IMR-90 (cell line): Measurements from ENCODE around the gene BSCL2. TPM values are rescaled to one million over a fixed set of nuclear protein-coding genes. Genes with fewer than 3 reads are reported as not detected.
A peak's percentile ranks its signal among the peaks of the same experiment; 100 is the strongest.
"Not testable (repeated sequence)": the region's sequence is repeated elsewhere in the genome, so short reads cannot be mapped to it uniquely, and the experiment has no call there.

Experiments
- ATAC-seq: fragments of 200-7000 bp; cut with Tn5 transposase; 2 replicates; pipeline ENCODE4 v1.9.1; 2020; ENCODE audit warnings: low read depth, mild to moderate bottlenecking, moderate library complexity
- BruUV-seq: library from RNA; stranded (reverse); fragments of 400-500 nt; replicated peaks from 2 replicates; lab custom pipeline; 2021; lab: Mats Ljungman, UMichigan
- CTCF ChIA-PET: fragments of 300-600 bp; formaldehyde crosslinking; extraction: SDS; loops from one replicate; lab custom pipeline; 2021; ENCODE audit warnings: antibody characterized with exemption; lab: Yijun Ruan, JAX
- POLR2A ChIA-PET: fragments of 300-600 bp; sonication (Branson Sonifier 250); formaldehyde crosslinking; loops from one replicate; lab custom pipeline; 2022; ENCODE audit warnings: antibody characterized with exemption; ENCODE audit not compliant: unreplicated experiment; lab: Charles Lee
- DNase-seq: peaks from one replicate; pipeline ENCODE4 v3.0.0; 2013
- H2AFZ ChIP-seq: replicated peaks from 2 replicates; pipeline ENCODE3; 2013; ENCODE audit warnings: low read length, mild to moderate bottlenecking; ENCODE audit not compliant: poor library complexity
- H2AK5ac ChIP-seq: 2 replicates; pipeline ENCODE4 v1.6.1; 2013; ENCODE audit warnings: low read depth, low read length, inconsistent platforms
- H2AK9ac ChIP-seq: replicated peaks from 2 replicates; pipeline ENCODE3; 2013; ENCODE audit warnings: mild to moderate bottlenecking, low read depth, low read length, moderate library complexity; ENCODE audit not compliant: poor library complexity
- H2BK120ac ChIP-seq: 2 replicates; pipeline ENCODE4 v1.6.1; 2013; ENCODE audit warnings: low read depth, low read length, inconsistent platforms
- H2BK15ac ChIP-seq: 3 replicates; pipeline ENCODE4 v1.6.1; 2013; ENCODE audit warnings: low read depth, low read length, inconsistent platforms
- H2BK20ac ChIP-seq: 2 replicates; pipeline ENCODE4 v1.6.1; 2013; ENCODE audit warnings: low read depth, mild to moderate bottlenecking, inconsistent platforms, low read length, moderate library complexity
- H2BK5ac ChIP-seq: 2 replicates; pipeline ENCODE4 v1.6.1; 2013; ENCODE audit warnings: mild to moderate bottlenecking, low read depth, low read length, inconsistent platforms; ENCODE audit not compliant: poor library complexity, severe bottlenecking
- H3K14ac ChIP-seq: replicated peaks from 2 replicates; pipeline ENCODE4 v1.6.1; 2013; ENCODE audit warnings: low read depth, low read length, inconsistent platforms
- H3K18ac ChIP-seq: 2 replicates; pipeline ENCODE4 v1.6.1; 2013; ENCODE audit warnings: low read depth, low read length, control low read depth
- H3K23ac ChIP-seq: 2 replicates; pipeline ENCODE4 v1.6.1; 2013; ENCODE audit warnings: low read depth, low read length, inconsistent platforms
- H3K27ac ChIP-seq: 2 replicates; pipeline ENCODE4 v1.5.1; 2013; ENCODE audit warnings: mild to moderate bottlenecking, control low read depth, low read length; ENCODE audit not compliant: insufficient read depth
- H3K27me3 ChIP-seq: 2 replicates; pipeline ENCODE4 v1.6.1; 2013; ENCODE audit warnings: low read length; ENCODE audit not compliant: control insufficient read depth, insufficient read depth
- H3K36me3 ChIP-seq: 2 replicates; pipeline ENCODE4 v1.6.1; 2013; ENCODE audit warnings: low read length, mixed read lengths; ENCODE audit not compliant: control insufficient read depth, insufficient read depth
- H3K4ac ChIP-seq: 2 replicates; pipeline ENCODE4 v1.6.1; 2013; ENCODE audit warnings: low read depth, low read length, inconsistent platforms
- H3K4me1 ChIP-seq: 2 replicates; pipeline ENCODE4 v1.6.1; 2013; ENCODE audit warnings: low read length, mixed read lengths; ENCODE audit not compliant: control insufficient read depth, insufficient read depth
- H3K4me2 ChIP-seq: 2 replicates; pipeline ENCODE4 v1.6.1; 2013; ENCODE audit warnings: low read depth, mild to moderate bottlenecking, control low read depth, low read length, moderate library complexity
- H3K4me3 ChIP-seq: 2 replicates; pipeline ENCODE4 v1.5.1; 2013; ENCODE audit warnings: low read depth, mild to moderate bottlenecking, control low read depth, low read length, moderate library complexity; ENCODE audit not compliant: insufficient read depth
- H3K56ac ChIP-seq: 2 replicates; pipeline ENCODE4 v1.6.1; 2013; ENCODE audit warnings: low read length, inconsistent platforms; ENCODE audit not compliant: insufficient read depth; ENCODE audit errors: extremely low read depth
- H3K79me1 ChIP-seq, 2 experiments: 2 replicates each; pipeline ENCODE4 v1.6.1; 2013; ENCODE audit warnings: low read length in 2 of 2, inconsistent platforms in 1 of 2, low read depth in 1 of 2
- H3K9ac ChIP-seq: 2 replicates; pipeline ENCODE4 v1.6.1; 2013; ENCODE audit warnings: low read depth, low read length, control low read depth
- H3K9me1 ChIP-seq: 2 replicates; pipeline ENCODE4 v1.6.1; 2013; ENCODE audit warnings: low read length, inconsistent platforms; ENCODE audit not compliant: insufficient read depth
- H3K9me3 ChIP-seq: 2 replicates; pipeline ENCODE4 v1.6.1; 2013; ENCODE audit warnings: low read length; ENCODE audit not compliant: control insufficient read depth, insufficient read depth
- H4K20me1 ChIP-seq: 2 replicates; pipeline ENCODE4 v1.6.1; 2013; ENCODE audit warnings: low read length, inconsistent platforms; ENCODE audit not compliant: insufficient read depth
- H4K5ac ChIP-seq: 2 replicates; pipeline ENCODE4 v1.6.1; 2013; ENCODE audit warnings: mild to moderate bottlenecking, low read depth, low read length, control low read depth
- H4K8ac ChIP-seq, 2 experiments: 2 replicates each; pipeline ENCODE4 v1.6.1; 2013; ENCODE audit warnings: low read depth in 2 of 2, low read length in 2 of 2, control low read depth in 1 of 2, inconsistent platforms in 1 of 2
- H4K91ac ChIP-seq: 2 replicates; pipeline ENCODE4 v1.6.1; 2013; ENCODE audit warnings: low read depth, low read length, inconsistent platforms; ENCODE audit not compliant: insufficient read depth
- WGBS, 2 experiments: methylation state at CpG; one replicate each; pipeline versions ENCODE4 v1.1.5 to v1.1.7; 2013; ENCODE audit warnings: missing lambda C conversion rate in 2 of 2; ENCODE audit not compliant: insufficient read length in 1 of 2; ENCODE audit errors: extremely low coverage in 2 of 2; 5-methylcytosine and 5-hydroxymethylcytosine counted together
- dilution Hi-C: fragments of 300-500 bp; cut with HindIII; formaldehyde crosslinking; loops from one replicate; pipeline ENCODE4 v1.14.3; 2018; ENCODE audit warnings: low sequenced_read_pairs; ENCODE audit not compliant: unreplicated experiment
- in situ Hi-C: fragments of 300-500 bp; cut with MboI; formaldehyde crosslinking; loops from 3 replicates; pipeline ENCODE4 v1.14.3; 2019; ENCODE audit warnings: low sequenced_read_pairs, inconsistent platforms, mixed read lengths
- intact Hi-C: fragments of 100-400 bp; cut with micrococcal nuclease; formaldehyde crosslinking; loops from 2 replicates; pipeline ENCODE4 v1.10.0; 2022
- polyA plus RNA-seq, 3 experiments: library from polyadenylated mRNA; depleted of rRNA; stranded (reverse); fragments of >200 nt; gene quantifications; 2 replicates each; pipeline ENCODE4 v1.2.3, GENCODE V29; 2012; ENCODE audit warnings: low replicate concordance in 1 of 3
- total RNA-seq: library from RNA; depleted of rRNA; stranded (reverse); fragments of >200 nt; gene quantifications from 2 replicates; pipeline ENCODE4 v1.2.3, GENCODE V29; 2012

The BSCL2 gene
- total and polyA plus RNA-seq, 2 of the 4 experiments (the other 2 are of a cell fraction): 26.2 to 47.1 TPM

- Histone ChIP-seq H3K23ac (peak overlapping the region; percentile 12; the same call in 1 of the 2 replicates), H3K79me1 (peaks cover 10 to 36% of the 10 kb centered on the region in 2 experiments), H3K4me2 (peak overlapping the region; percentile 80), H4K20me1 (peaks cover 24% of the 10 kb centered on the region)
- H2BK120ac ChIP-seq, H3K56ac ChIP-seq, H3K9me1 ChIP-seq, H3K9me3 ChIP-seq, BruUV-seq, ATAC-seq, H2AFZ ChIP-seq, H3K4me3 ChIP-seq, H4K91ac ChIP-seq, in situ Hi-C loops, H3K4ac ChIP-seq, H2AK9ac ChIP-seq, H3K36me3 ChIP-seq, H2BK15ac ChIP-seq, H3K27ac ChIP-seq, H2AK5ac ChIP-seq, H2BK5ac ChIP-seq, H3K18ac ChIP-seq, intact Hi-C loops, POLR2A ChIA-PET, H3K27me3 ChIP-seq, H3K9ac ChIP-seq, dilution Hi-C loops, DNase-seq, H4K8ac ChIP-seq, H4K5ac ChIP-seq, H3K14ac ChIP-seq, H2BK20ac ChIP-seq, H3K4me1 ChIP-seq: not testable (repeated sequence)
- 63% methylated on average over 1 of the region's 14 CpGs; no CpG with 5 or more reads in 1 of the 2 experiments for WGBS, 2 experiments
- CTCF ChIA-PET: interaction anchor here (0.6 to 1.0 kb wide), 2 partner anchors 335 to 389 kb away, joined by 3 to 5 read pairs; no protein-coding TSS in a partner anchor
Measured at GRCh38 chr11:62730076-62730475, 22.9 kb upstream of the BSCL2 start.
